BJ (cell line): ENCODE measurements around the gene CX3CR1. TPM values are rescaled to one million over a fixed set of nuclear protein-coding genes. Genes with fewer than 3 reads are reported as not detected.
A peak's percentile ranks its signal among the peaks of the same experiment; 100 is the strongest.

Experiments
- CTCF ChIA-PET: fragments of 350-600 bp; formaldehyde crosslinking; extraction: SDS; loops from one replicate; lab custom pipeline; 2021; ENCODE audit warnings: antibody characterized with exemption, inconsistent platforms; lab: Yijun Ruan, JAX
- POLR2A ChIA-PET: fragments of 300-600 bp; sonication (Branson Sonifier 250); formaldehyde crosslinking; extraction: SDS; loops from one replicate; lab custom pipeline; 2021; ENCODE audit warnings: antibody characterized with exemption; lab: Charles Lee
- DNase-seq: peaks from one replicate; pipeline ENCODE4 v3.0.0-alpha.2; 2011; ENCODE audit warnings: low read depth
- H3K27me3 ChIP-seq: 2 replicates; pipeline ENCODE4 v1.6.0; 2011; ENCODE audit warnings: low read length; ENCODE audit not compliant: control insufficient read depth, insufficient read depth
- H3K36me3 ChIP-seq: 2 replicates; pipeline ENCODE4 v1.5.1; 2011; ENCODE audit warnings: low read length; ENCODE audit not compliant: control insufficient read depth, insufficient read depth
- H3K4me3 ChIP-seq: 2 replicates; pipeline ENCODE4 v1.5.1; 2011; ENCODE audit warnings: low read depth, mild to moderate bottlenecking, control low read depth, low read length
- CTCF ChIP-seq: IDR thresholded peaks from 2 replicates; pipeline ENCODE4 v1.5.1; 2011; ENCODE audit warnings: low read depth, mild to moderate bottlenecking, control low read depth, inconsistent platforms, low read length, moderate library complexity; ENCODE audit not compliant: insufficient read depth
- polyA plus RNA-seq: library from polyadenylated mRNA; depleted of rRNA; stranded (reverse); fragments of >200 nt; gene quantifications from 2 replicates; pipeline ENCODE4 v1.2.3, GENCODE V29; 2011

Gene CX3CR1
- polyA plus RNA-seq, 1 experiment = 0.45 TPM

GRCh38 chr3:39280571-39280970 is 735 bp upstream of the CX3CR1 start:
- H3K36me3 ChIP-seq = no peaks in the 10 kb centered on the region
- TF ChIP-seq CTCF = no peak
- peaks cover 2% of the 10 kb centered on the region; the same call in 1 of the 2 replicates for H3K27me3 ChIP-seq
- ChIA-PET POLR2A (no interaction called here), CTCF (interaction anchor here (0.8 to 10.4 kb wide), 7 partner anchors 7 to 155 kb away, joined by 3 to 62 read pairs (median 6); partner anchors contain the start of gene XIRP1)
- H3K4me3 ChIP-seq = no peak overlapping the region
- DNase-seq = no peak

DNA sequence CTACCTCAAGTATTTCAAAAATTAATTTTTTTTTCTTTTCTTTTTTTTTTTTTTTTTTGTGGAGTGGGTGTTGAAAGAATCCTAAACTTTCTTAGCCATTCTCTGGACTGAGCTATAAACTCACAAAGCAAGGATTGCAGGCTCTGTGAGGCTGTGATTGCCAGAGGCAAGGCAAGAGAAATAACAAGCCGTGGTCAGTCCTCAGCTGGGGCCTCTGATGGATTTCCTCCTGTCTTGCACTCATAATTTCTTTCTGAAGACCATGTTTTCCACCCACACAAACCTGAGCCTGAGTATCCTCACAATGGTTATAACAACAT is 1.3 kb downstream of the CX3CR1 start:
- ChIA-PET POLR2A (interaction anchor here (0.6 to 0.7 kb wide), 3 partner anchors 23 to 755 kb away, joined by 6 to 24 read pairs (median 18); no protein-coding TSS in a partner anchor), CTCF (interaction anchor here (0.7 to 10.4 kb wide), 6 partner anchors 9 to 153 kb away, joined by 3 to 62 read pairs (median 6); partner anchors contain the start of gene XIRP1)
- Histone ChIP-seq H3K36me3 (no peaks in the 10 kb centered on the region), H3K4me3 (no peak overlapping the region), H3K27me3 (peaks cover 4% of the 10 kb centered on the region)
- no peak for TF ChIP-seq CTCF
- peak; percentile 44 for DNase-seq

GRCh38 chr3:39277893-39278615 is 1.8 kb downstream of the CX3CR1 start:
- DNase-seq = no peak
- no peak overlapping the region for H3K4me3 ChIP-seq
- ChIA-PET POLR2A (interaction anchor here (0.6 to 0.7 kb wide), 2 partner anchors 153 to 754 kb away, joined by 18 to 24 read pairs; no protein-coding TSS in a partner anchor), CTCF (interaction anchor here (0.7 to 10.4 kb wide), 7 partner anchors 10 to 153 kb away, joined by 3 to 62 read pairs (median 5); partner anchors contain the start of gene XIRP1)
- H3K27me3 ChIP-seq = peaks cover 4% of the 10 kb centered on the region
- no peaks in the 10 kb centered on the region for H3K36me3 ChIP-seq
- no peak for TF ChIP-seq CTCF

- CTCF ChIA-PET = interaction anchor here (0.8 to 10.4 kb wide), 6 partner anchors 8 to 155 kb away, joined by 3 to 62 read pairs (median 4); no protein-coding TSS in a partner anchor
- H3K36me3 ChIP-seq = no peaks in the 10 kb centered on the region
- POLR2A ChIA-PET = no interaction called here
Measured at GRCh38 chr3:39276746-39277145, 3.1 kb downstream of the CX3CR1 start.

More at GRCh38 chr3:39276746-39277145, 3.1 kb downstream of the CX3CR1 start:
- no peak overlapping the region for H3K4me3 ChIP-seq
- no peak for DNase-seq
- no peak for TF ChIP-seq CTCF
- H3K27me3 ChIP-seq = peaks cover 4% of the 10 kb centered on the region
